OCI-M2 (cell line): Measurements from ENCODE around the gene ZNF618.

Experiments used
- DNase-seq: peaks from one replicate; lab custom pipeline; 2025; ENCODE audit not compliant: unreplicated experiment; lab: John Stamatoyannopoulos, UW

ZNF618 gene

GRCh38 chr9:113931777-113932176 lies 55.7 kb downstream of the ZNF618 start:
- DNase-seq: no peak

GRCh38 chr9:113932906-113933584 lies 56.9 kb downstream of the ZNF618 start:
- DNase-seq: no peak

- DNase-seq: no peak
Observed at GRCh38 chr9:113933671-113934070, 57.6 kb downstream of the ZNF618 start.

- no peak for DNase-seq
Observed at GRCh38 chr9:113934167-113934828, 58.2 kb downstream of the ZNF618 start.

GRCh38 chr9:113934829-113935676 lies 58.9 kb downstream of the ZNF618 start:
- no peak for DNase-seq

- DNase-seq: no peak
Observed at GRCh38 chr9:113935677-113936380, 59.7 kb downstream of the ZNF618 start.

- no peak for DNase-seq
Observed at GRCh38 chr9:113940077-113940476, 64.0 kb downstream of the ZNF618 start.

- DNase-seq: no peak
Observed at GRCh38 chr9:113941056-113941455, 64.9 kb downstream of the ZNF618 start.

GRCh38 chr9:113941526-113941925 lies 65.4 kb downstream of the ZNF618 start:
- DNase-seq: no peak

GRCh38 chr9:113943112-113944009 lies 67.3 kb downstream of the ZNF618 start:
- DNase-seq: no peak

- no peak for DNase-seq
Observed at GRCh38 chr9:113945784-113946183, 69.7 kb downstream of the ZNF618 start.

- DNase-seq: no peak
Observed at GRCh38 chr9:113946496-113947115, 70.5 kb downstream of the ZNF618 start.

- no peak for DNase-seq
Observed at GRCh38 chr9:113947941-113948340, 71.8 kb downstream of the ZNF618 start.

GRCh38 chr9:113948891-113949570 lies 72.9 kb downstream of the ZNF618 start:
- DNase-seq: no peak

GRCh38 chr9:113949571-113950078 lies 73.5 kb downstream of the ZNF618 start:
- DNase-seq: no peak

GRCh38 chr9:113950195-113951031 lies 74.3 kb downstream of the ZNF618 start:
- DNase-seq: no peak

GRCh38 chr9:113951032-113951372 lies 74.9 kb downstream of the ZNF618 start:
- DNase-seq: no peak

- DNase-seq: no peak
Observed at GRCh38 chr9:113952676-113953075, 76.6 kb downstream of the ZNF618 start.
